ENCODE measurements around the gene PDCL3.

Gene PDCL3

GRCh38 chr2:100551303-100551702, 11.5 kb upstream of the PDCL3 start:
- Histone ChIP-seq H3F3A (ENCODE audit: control insufficient read depth, insufficient read depth) (no peaks in the 10 kb centered on the region), H3K27me3 (ENCODE audit: control insufficient read depth, low read length) (no peaks in the 10 kb centered on the region), H3K79me2 (ENCODE audit: control insufficient read depth, low read length) (no peaks in the 10 kb centered on the region), H4K20me1 (ENCODE audit: control insufficient read depth, insufficient read depth, low read depth, low read length) (no peaks in the 10 kb centered on the region), H3K4me2 (ENCODE audit: low read length) (no peak overlapping the region), H3K27ac (ENCODE audit: low read depth, low read length) (no peak overlapping the region), H3K4me3 (ENCODE audit: low read length) (no peak overlapping the region), H3K36me3 (ENCODE audit: control insufficient read depth, low read length) (no peaks in the 10 kb centered on the region), H3K9me2 (replicated peaks; ENCODE audit: control insufficient read depth, low read length) (no peaks in the 10 kb centered on the region), H3K4me1 (ENCODE audit: control insufficient read depth, low read length) (no peaks in the 10 kb centered on the region), H3K9me3 (ENCODE audit: control insufficient read depth, insufficient read depth, low read length) (no peaks in the 10 kb centered on the region)
- TF ChIP-seq, protein P1, sequence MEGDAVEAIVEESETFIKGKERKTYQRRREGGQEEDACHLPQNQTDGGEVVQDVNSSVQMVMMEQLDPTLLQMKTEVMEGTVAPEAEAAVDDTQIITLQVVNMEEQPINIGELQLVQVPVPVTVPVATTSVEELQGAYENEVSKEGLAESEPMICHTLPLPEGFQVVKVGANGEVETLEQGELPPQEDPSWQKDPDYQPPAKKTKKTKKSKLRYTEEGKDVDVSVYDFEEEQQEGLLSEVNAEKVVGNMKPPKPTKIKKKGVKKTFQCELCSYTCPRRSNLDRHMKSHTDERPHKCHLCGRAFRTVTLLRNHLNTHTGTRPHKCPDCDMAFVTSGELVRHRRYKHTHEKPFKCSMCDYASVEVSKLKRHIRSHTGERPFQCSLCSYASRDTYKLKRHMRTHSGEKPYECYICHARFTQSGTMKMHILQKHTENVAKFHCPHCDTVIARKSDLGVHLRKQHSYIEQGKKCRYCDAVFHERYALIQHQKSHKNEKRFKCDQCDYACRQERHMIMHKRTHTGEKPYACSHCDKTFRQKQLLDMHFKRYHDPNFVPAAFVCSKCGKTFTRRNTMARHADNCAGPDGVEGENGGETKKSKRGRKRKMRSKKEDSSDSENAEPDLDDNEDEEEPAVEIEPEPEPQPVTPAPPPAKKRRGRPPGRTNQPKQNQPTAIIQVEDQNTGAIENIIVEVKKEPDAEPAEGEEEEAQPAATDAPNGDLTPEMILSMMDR (IDR thresholded peaks at IDR 0.05; ENCODE audit: low read depth, low read length, poor library complexity, severe bottlenecking): no peak
- TF ChIP-seq EZH2phosphoT487 (IDR thresholded peaks at IDR 0.05; ENCODE audit: borderline replicate concordance, low read length): no peak

DNA sequence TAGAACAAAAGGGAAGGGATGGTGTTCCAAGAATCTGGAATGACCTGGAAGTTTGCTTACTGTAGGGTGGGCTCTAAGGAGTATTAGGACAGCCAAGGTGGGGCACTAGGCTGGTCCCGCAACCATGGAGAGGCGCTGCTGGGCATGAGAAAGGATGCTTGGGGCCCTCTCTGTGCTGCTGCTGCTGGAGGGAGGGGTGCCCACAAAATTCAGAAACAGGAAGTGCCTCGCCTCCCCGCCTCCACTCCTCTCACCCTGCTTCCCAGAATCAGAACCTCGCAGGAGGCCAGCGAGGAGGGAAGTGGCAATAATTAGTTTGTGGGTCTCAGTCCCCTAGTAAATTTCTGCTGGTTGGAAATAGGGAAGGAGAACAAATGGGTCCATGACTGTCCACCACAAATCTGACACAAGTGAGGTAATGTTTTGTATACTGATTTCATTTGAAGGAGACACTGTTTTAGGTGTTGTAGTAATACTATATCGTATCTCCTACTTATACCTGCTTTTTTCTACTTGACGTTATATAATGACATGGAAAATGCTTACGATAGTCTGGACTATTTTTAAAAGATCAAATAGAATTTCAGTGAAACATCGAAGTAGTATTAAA, 7.9 kb upstream of the PDCL3 start:
- H3K9me3 ChIP-seq (ENCODE audit: control insufficient read depth, insufficient read depth, low read length): no peaks in the 10 kb centered on the region
- no peak overlapping the region for H3K4me3 ChIP-seq (ENCODE audit: low read length)
- no peaks in the 10 kb centered on the region for H3F3A ChIP-seq (ENCODE audit: control insufficient read depth, insufficient read depth)
- H3K4me2 ChIP-seq (ENCODE audit: low read length): no peak overlapping the region
- H3K79me2 ChIP-seq (ENCODE audit: control insufficient read depth, low read length): no peaks in the 10 kb centered on the region
- TF ChIP-seq, protein P1 (IDR thresholded peaks at IDR 0.05; ENCODE audit: low read depth, low read length, poor library complexity, severe bottlenecking): no peak
- no peak for TF ChIP-seq EZH2phosphoT487 (IDR thresholded peaks at IDR 0.05; ENCODE audit: borderline replicate concordance, low read length)
- H4K20me1 ChIP-seq (ENCODE audit: control insufficient read depth, insufficient read depth, low read depth, low read length): no peaks in the 10 kb centered on the region
- H3K27ac ChIP-seq (ENCODE audit: low read depth, low read length): no peak overlapping the region
- H3K9me2 ChIP-seq (replicated peaks; ENCODE audit: control insufficient read depth, low read length): no peaks in the 10 kb centered on the region
- H3K4me1 ChIP-seq (ENCODE audit: control insufficient read depth, low read length): no peaks in the 10 kb centered on the region
- H3K36me3 ChIP-seq (ENCODE audit: control insufficient read depth, low read length): no peaks in the 10 kb centered on the region
- H3K27me3 ChIP-seq (ENCODE audit: control insufficient read depth, low read length): no peaks in the 10 kb centered on the region

DNA sequence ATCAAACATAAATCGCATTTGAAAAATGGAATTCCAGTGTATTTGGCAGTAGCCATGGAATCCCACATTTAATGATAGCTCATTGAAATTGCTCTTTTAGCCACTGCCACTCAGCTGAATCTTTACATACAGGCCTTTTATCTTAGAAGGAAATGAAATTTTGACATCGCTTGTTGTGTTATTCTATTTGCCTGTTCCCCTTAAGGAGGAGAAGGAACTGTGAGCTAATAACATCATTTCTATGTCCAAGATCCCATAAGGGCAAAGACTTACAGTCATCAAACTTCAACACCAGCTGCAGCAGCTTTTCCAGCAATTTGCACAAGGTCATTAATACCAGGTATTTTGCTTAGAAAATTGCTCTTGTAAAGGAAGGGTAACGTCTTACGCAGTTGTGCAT, 6.0 kb upstream of the PDCL3 start:
- peaks cover 7% of the 10 kb centered on the region for H3K4me1 ChIP-seq (ENCODE audit: control insufficient read depth, low read length)
- H3K9me2 ChIP-seq (replicated peaks; ENCODE audit: control insufficient read depth, low read length): no peaks in the 10 kb centered on the region
- H3K9me3 ChIP-seq (ENCODE audit: control insufficient read depth, insufficient read depth, low read length): no peaks in the 10 kb centered on the region
- no peak overlapping the region for H3K4me2 ChIP-seq (ENCODE audit: low read length)
- H3K79me2 ChIP-seq (ENCODE audit: control insufficient read depth, low read length): no peaks in the 10 kb centered on the region
- H3K27me3 ChIP-seq (ENCODE audit: control insufficient read depth, low read length): no peaks in the 10 kb centered on the region
- no peaks in the 10 kb centered on the region for H4K20me1 ChIP-seq (ENCODE audit: control insufficient read depth, insufficient read depth, low read depth, low read length)
- TF ChIP-seq, protein P1 (IDR thresholded peaks at IDR 0.05; ENCODE audit: low read depth, low read length, poor library complexity, severe bottlenecking): no peak
- TF ChIP-seq EZH2phosphoT487 (IDR thresholded peaks at IDR 0.05; ENCODE audit: borderline replicate concordance, low read length): no peak
- no peaks in the 10 kb centered on the region for H3K36me3 ChIP-seq (ENCODE audit: control insufficient read depth, low read length)
- no peak overlapping the region for H3K4me3 ChIP-seq (ENCODE audit: low read length)
- no peak overlapping the region for H3K27ac ChIP-seq (ENCODE audit: low read depth, low read length)
- H3F3A ChIP-seq (ENCODE audit: control insufficient read depth, insufficient read depth): no peaks in the 10 kb centered on the region

Measured in DOHH2 (cell line).